ENCODE data around the gene LRRC8E. TPM values are rescaled to one million over a fixed set of nuclear protein-coding genes. Genes with fewer than 3 reads are reported as not detected.

LRRC8E gene
- polyA plus RNA-seq = under 1 TPM; 0.27 to 0.71 (median 0.60) TPM
- long read RNA-seq, donor 1 = 0 reads
- long read RNA-seq, donor 2, partial matches to known transcripts = 0 of 1 reads
- long read RNA-seq, donor 2, other reads (novel, unspliced or antisense) = 0 of 1 reads
- long read RNA-seq, donor 3 = 0 reads
- long read RNA-seq, donor 4 = 0 reads
- long read RNA-seq, donor 5 = 0 reads
- long read RNA-seq, donor 6 = 0 reads
- long read RNA-seq, donor 7 = 0 reads
- long read RNA-seq, donor 8 = 0 reads
- long read RNA-seq, donor 9 = 0 reads
- long read RNA-seq, donor 10 = 0 reads

- peak; percentile 72 to 80 for DNase-seq
- Histone ChIP-seq H3K27ac (ENCODE audit: low read depth in 1 of 3, low read length in 2 of 3) (no peak within 1 kb of the TSS), H3K9me3 (ENCODE audit: control insufficient read depth in 2 of 2, insufficient read depth in 1 of 2, low read depth in 1 of 2, low read length in 1 of 2) (no peaks in the 10 kb centered on the region), H3K4me1 (ENCODE audit: control insufficient read depth in 3 of 3, insufficient read depth in 2 of 3, low read depth in 1 of 3, low read length in 2 of 3) (peaks cover 0 to 8% (median 0%) of the 10 kb centered on the region in 3 donors), H3K4me3 (ENCODE audit: low read depth in 1 of 3, low read length in 3 of 3) (peak within 1 kb of the TSS; percentile 26 to 39 (median 28)), H3K27me3 (ENCODE audit: control insufficient read depth in 3 of 3, insufficient read depth in 3 of 3, low read length in 3 of 3) (peaks cover 0 to 19% (median 2%) of the 10 kb centered on the region in 3 donors), H3K36me3 (ENCODE audit: control insufficient read depth in 3 of 3, insufficient read depth in 2 of 3, low read depth in 1 of 3, low read length in 3 of 3) (no peaks in the 10 kb centered on the region)
- no peak for FAIRE-seq
- WGBS, 3 donors = 7 to 9% (median 7%) methylated on average over 53 of the region's 53 CpGs
These were observed at the start of gene LRRC8E for GRCh38 chr19:7888145-7888825. LRRC8E (plus strand) TSS chr19:7888510; CDS start chr19:7895604, 7,094 bp downstream.

- DNase-seq (no peak), FAIRE-seq (no peak)
- no peaks in the 10 kb centered on the region for H3K36me3 ChIP-seq (ENCODE audit: control insufficient read depth in 3 of 3, insufficient read depth in 2 of 3, low read depth in 1 of 3, low read length in 3 of 3)
- H3K9me3 ChIP-seq (ENCODE audit: control insufficient read depth in 2 of 2, insufficient read depth in 1 of 2, low read depth in 1 of 2, low read length in 1 of 2) = peaks cover 0 to 2% of the 10 kb centered on the region in 2 donors
- H3K27ac ChIP-seq (ENCODE audit: low read depth in 1 of 3, low read length in 2 of 3) = no peak overlapping the region
- H3K4me1 ChIP-seq (ENCODE audit: control insufficient read depth in 3 of 3, insufficient read depth in 2 of 3, low read depth in 1 of 3, low read length in 2 of 3) = peaks cover 0 to 4% (median 0%) of the 10 kb centered on the region in 3 donors
- WGBS, 3 donors = 93% methylated on average over 6 of the region's 6 CpGs
- H3K4me3 ChIP-seq (ENCODE audit: low read depth in 1 of 3, low read length in 3 of 3) = no peak overlapping the region
- H3K27me3 ChIP-seq (ENCODE audit: control insufficient read depth in 3 of 3, insufficient read depth in 3 of 3, low read length in 3 of 3) = no peaks in the 10 kb centered on the region
These were observed 48.8 kb upstream of the LRRC8E start for GRCh38 chr19:7839476-7839875.

GRCh38 chr19:7840629-7841028 is 47.7 kb upstream of the LRRC8E start:
- WGBS, 3 donors = 83 to 97% (median 96%) methylated on average over 8 of the region's 8 CpGs
- peaks cover 0 to under 1% of the 10 kb centered on the region in 2 donors for H3K9me3 ChIP-seq (ENCODE audit: control insufficient read depth in 2 of 2, insufficient read depth in 1 of 2, low read depth in 1 of 2, low read length in 1 of 2)
- H3K27ac ChIP-seq (ENCODE audit: low read depth in 1 of 3, low read length in 2 of 3) = no peak overlapping the region

GRCh38 chr19:7841751-7842660 is 46.3 kb upstream of the LRRC8E start:
- DNase-seq (no peak), FAIRE-seq (no peak)
- H3K27ac ChIP-seq (ENCODE audit: low read depth in 1 of 3, low read length in 2 of 3) = no peak overlapping the region
- no peaks in the 10 kb centered on the region for H3K9me3 ChIP-seq (ENCODE audit: control insufficient read depth in 2 of 2, insufficient read depth in 1 of 2, low read depth in 1 of 2, low read length in 1 of 2)
- no peaks in the 10 kb centered on the region for H3K27me3 ChIP-seq (ENCODE audit: control insufficient read depth in 3 of 3, insufficient read depth in 3 of 3, low read length in 3 of 3)
- peaks cover 0 to 3% (median 0%) of the 10 kb centered on the region in 3 donors for H3K36me3 ChIP-seq (ENCODE audit: control insufficient read depth in 3 of 3, insufficient read depth in 2 of 3, low read depth in 1 of 3, low read length in 3 of 3)
- peaks cover 0 to 13% (median 0%) of the 10 kb centered on the region in 3 donors for H3K4me1 ChIP-seq (ENCODE audit: control insufficient read depth in 3 of 3, insufficient read depth in 2 of 3, low read depth in 1 of 3, low read length in 2 of 3)
- WGBS, 3 donors = 89 to 92% (median 90%) methylated on average over 11 of the region's 11 CpGs
- H3K4me3 ChIP-seq (ENCODE audit: low read depth in 1 of 3, low read length in 3 of 3) = no peak overlapping the region

More at GRCh38 chr19:7840629-7841028, 47.7 kb upstream of the LRRC8E start:
- Histone ChIP-seq H3K36me3 (ENCODE audit: control insufficient read depth in 3 of 3, insufficient read depth in 2 of 3, low read depth in 1 of 3, low read length in 3 of 3) (peaks cover 0 to 3% (median 0%) of the 10 kb centered on the region in 3 donors), H3K4me3 (ENCODE audit: low read depth in 1 of 3, low read length in 3 of 3) (no peak overlapping the region), H3K4me1 (ENCODE audit: control insufficient read depth in 3 of 3, insufficient read depth in 2 of 3, low read depth in 1 of 3, low read length in 2 of 3) (peaks cover 0 to 13% (median 0%) of the 10 kb centered on the region in 3 donors), H3K27me3 (ENCODE audit: control insufficient read depth in 3 of 3, insufficient read depth in 3 of 3, low read length in 3 of 3) (no peaks in the 10 kb centered on the region)
- FAIRE-seq (no peak), DNase-seq (no peak)

- H3K9me3 ChIP-seq (ENCODE audit: control insufficient read depth in 2 of 2, insufficient read depth in 1 of 2, low read depth in 1 of 2, low read length in 1 of 2) = no peaks in the 10 kb centered on the region
- FAIRE-seq (no peak), DNase-seq (no peak)
- 95 to 98% (median 98%) methylated on average over 12 of the region's 12 CpGs for WGBS, 3 donors
- H3K27me3 ChIP-seq (ENCODE audit: control insufficient read depth in 3 of 3, insufficient read depth in 3 of 3, low read length in 3 of 3) = no peaks in the 10 kb centered on the region
- peaks cover 0 to 3% (median 0%) of the 10 kb centered on the region in 3 donors for H3K36me3 ChIP-seq (ENCODE audit: control insufficient read depth in 3 of 3, insufficient read depth in 2 of 3, low read depth in 1 of 3, low read length in 3 of 3)
- H3K4me1 ChIP-seq (ENCODE audit: control insufficient read depth in 3 of 3, insufficient read depth in 2 of 3, low read depth in 1 of 3, low read length in 2 of 3) = peaks cover 0 to 13% (median 0%) of the 10 kb centered on the region in 3 donors
- H3K27ac ChIP-seq (ENCODE audit: low read depth in 1 of 3, low read length in 2 of 3) = no peak overlapping the region
- no peak overlapping the region for H3K4me3 ChIP-seq (ENCODE audit: low read depth in 1 of 3, low read length in 3 of 3)
These were observed 45.5 kb upstream of the LRRC8E start for GRCh38 chr19:7842661-7843294.

- no peak overlapping the region for H3K4me3 ChIP-seq (ENCODE audit: low read depth in 1 of 3, low read length in 3 of 3)
- peaks cover 0 to 13% (median 0%) of the 10 kb centered on the region in 3 donors for H3K4me1 ChIP-seq (ENCODE audit: control insufficient read depth in 3 of 3, insufficient read depth in 2 of 3, low read depth in 1 of 3, low read length in 2 of 3)
- no peak overlapping the region for H3K27ac ChIP-seq (ENCODE audit: low read depth in 1 of 3, low read length in 2 of 3)
- DNase-seq (no peak), FAIRE-seq (no peak)
- 81 to 94% (median 91%) methylated on average over 6 of the region's 6 CpGs for WGBS, 3 donors
- H3K27me3 ChIP-seq (ENCODE audit: control insufficient read depth in 3 of 3, insufficient read depth in 3 of 3, low read length in 3 of 3) = no peaks in the 10 kb centered on the region
- no peaks in the 10 kb centered on the region for H3K9me3 ChIP-seq (ENCODE audit: control insufficient read depth in 2 of 2, insufficient read depth in 1 of 2, low read depth in 1 of 2, low read length in 1 of 2)
- H3K36me3 ChIP-seq (ENCODE audit: control insufficient read depth in 3 of 3, insufficient read depth in 2 of 3, low read depth in 1 of 3, low read length in 3 of 3) = peaks cover 0 to 3% (median 0%) of the 10 kb centered on the region in 3 donors
These were observed 44.8 kb upstream of the LRRC8E start for GRCh38 chr19:7843521-7843920.

GRCh38 chr19:7844405-7844804 is 43.9 kb upstream of the LRRC8E start:
- no peak for FAIRE-seq
- Histone ChIP-seq H3K4me1 (ENCODE audit: control insufficient read depth in 3 of 3, insufficient read depth in 2 of 3, low read depth in 1 of 3, low read length in 2 of 3) (peaks cover 0 to 13% (median 0%) of the 10 kb centered on the region in 3 donors), H3K4me3 (ENCODE audit: low read depth in 1 of 3, low read length in 3 of 3) (no peak overlapping the region), H3K36me3 (ENCODE audit: control insufficient read depth in 3 of 3, insufficient read depth in 2 of 3, low read depth in 1 of 3, low read length in 3 of 3) (peaks cover 0 to 8% (median 0%) of the 10 kb centered on the region in 3 donors), H3K9me3 (ENCODE audit: control insufficient read depth in 2 of 2, insufficient read depth in 1 of 2, low read depth in 1 of 2, low read length in 1 of 2) (no peaks in the 10 kb centered on the region), H3K27ac (ENCODE audit: low read depth in 1 of 3, low read length in 2 of 3) (no peak overlapping the region), H3K27me3 (ENCODE audit: control insufficient read depth in 3 of 3, insufficient read depth in 3 of 3, low read length in 3 of 3) (no peaks in the 10 kb centered on the region)
- 28 to 67% (median 47%) methylated on average over 5 of the region's 5 CpGs for WGBS, 3 donors
- DNase-seq = peak in 1 of 2 donors; percentile 53
